K562 (cell line): ENCODE data around the gene RNF41. TPM values are rescaled to one million over a fixed set of nuclear protein-coding genes. Genes with fewer than 3 reads are reported as not detected.

Source experiments
- ARNT ChIP-seq, 2 experiments: fragments of 450-650 bp; IDR thresholded peaks; 2 replicates each; pipeline ENCODE4 v1.6.1; 2016; ENCODE audit warnings: mild to moderate bottlenecking in 1 of 2
- ATF1 ChIP-seq, 2 experiments: fragments of 450-650 bp in 1 of 2; IDR thresholded peaks; 2 replicates each; pipeline ENCODE4 v1.6.1; 2016; ENCODE audit warnings: missing compliant biosample characterization in 1 of 2, missing genetic modification characterization in 1 of 2
- MYNN ChIP-seq, 2 experiments: sonication (generic); formaldehyde crosslinking in 1 of 2; IDR thresholded peaks; 2 replicates each; pipeline versions ENCODE4 v1.5.0 to v1.6.1; 2016 to 2020; ENCODE audit warnings: antibody characterized with exemption in 1 of 2, missing genetic modification reagents in 1 of 2
- PHF20 ChIP-seq: fragments of 450-650 bp; IDR thresholded peaks from 2 replicates; pipeline ENCODE4 v1.6.1; 2018; ENCODE audit not compliant: partially characterized antibody
- TGIF2 ChIP-seq: sonication (generic); formaldehyde crosslinking; IDR thresholded peaks from 2 replicates; pipeline ENCODE4 v1.8.1; 2022; ENCODE audit warnings: mild to moderate bottlenecking, missing genetic modification reagents, moderate library complexity
- ZBED1 ChIP-seq: IDR thresholded peaks from 2 replicates; pipeline ENCODE4 v1.6.1; 2014
- ZNF232 ChIP-seq: sonication (generic); formaldehyde crosslinking; IDR thresholded peaks from 2 replicates; pipeline ENCODE4 v1.8.0; 2022; ENCODE audit warnings: mild to moderate bottlenecking, missing genetic modification reagents
- polyA plus RNA-seq, 8 experiments: library from polyadenylated mRNA; depleted of rRNA in 4 of 8; stranded (reverse) in 5 of 8; unstranded in 3 of 8; fragments of >200 nt; fragmentation: Nextera tagmentation in 2 of 8; fragmentation: Illumina TruSeq in 1 of 8; extraction: Ambion mirVana in 2 of 8; extraction: Trizol in 1 of 8; gene quantifications; 2 replicates each; pipeline versions ENCODE4 v1.2.1 to v1.2.3, GENCODE V29; 2011 to 2014; ENCODE audit warnings: inconsistent platforms in 1 of 8, missing spikeins in 1 of 8
- total RNA-seq, 7 experiments: library from RNA; depleted of rRNA in 6 of 7; stranded (reverse); fragments of >200 nt in 6 of 7; fragmentation: Illumina TruSeq in 2 of 7; extraction: Trizol in 2 of 7; gene quantifications; 2 replicates each; pipeline versions ENCODE4 v1.2.1 to v1.2.3, GENCODE V29; 2011 to 2021; ENCODE audit warnings: low replicate concordance in 1 of 7
- TF ChIP-seq, protein P1 (sequence below): sonication (generic); formaldehyde crosslinking; IDR thresholded peaks from 2 replicates; pipeline ENCODE4 v1.8.0; 2022; ENCODE audit warnings: mild to moderate bottlenecking, missing genetic modification reagents
- TF ChIP-seq, protein P2 (sequence below): fragments of 200-800 bp; sonication (Bioruptor generic); IDR thresholded peaks from 2 replicates; pipeline ENCODE4 v1.6.1; 2017; ENCODE audit warnings: missing genetic modification characterization, missing compliant biosample characterization
- TF ChIP-seq, protein P3 (sequence below): sonication (generic); IDR thresholded peaks from 2 replicates; pipeline ENCODE4 v1.6.1; 2016

The RNF41 gene
- total and polyA plus RNA-seq, 9 of the 15 experiments (the other 6 are each of a cell fraction or from before 2014, with no cell fraction given) = 28.2 to 46.8 (median 33.8) TPM

DNA sequence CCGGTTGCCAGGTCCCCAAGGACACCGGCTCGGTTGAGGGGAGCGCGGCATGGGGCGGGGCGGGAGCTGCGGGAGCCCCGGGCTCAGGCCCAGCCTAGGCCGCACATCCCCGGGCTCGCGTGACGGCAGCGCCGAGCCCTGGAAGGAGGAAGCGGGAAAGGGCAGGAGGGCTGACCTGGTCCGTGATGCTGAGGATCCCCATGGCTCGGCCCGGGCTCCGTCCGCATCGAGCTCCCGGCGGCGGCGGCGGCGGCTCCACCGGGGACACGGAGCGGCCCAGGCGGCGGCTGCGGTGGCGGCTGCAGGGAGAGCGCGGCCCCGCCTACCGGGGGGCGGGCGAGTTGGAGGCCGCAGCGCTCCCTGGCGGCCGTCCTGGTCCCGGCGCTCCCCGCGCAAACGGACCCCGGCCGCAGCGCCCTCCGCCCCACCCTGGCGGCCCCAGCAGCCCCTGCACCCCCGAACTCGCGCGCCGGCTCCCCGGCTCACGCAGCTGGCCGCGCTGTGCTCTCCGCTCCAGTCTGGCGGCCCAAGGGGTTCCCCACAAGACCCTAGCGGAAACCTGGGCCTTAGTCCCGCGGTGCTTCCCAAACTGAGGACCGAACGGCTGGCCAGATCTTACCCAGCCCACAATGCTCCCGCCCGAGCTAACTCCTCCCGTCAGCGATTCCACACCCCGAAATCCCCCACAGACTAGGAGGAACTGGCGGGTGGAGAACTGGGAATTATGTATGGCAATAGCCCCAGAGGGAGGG, 36.5 kb upstream of the RNF41 start, which contains the start of gene ANKRD52 (continued):
- TF ChIP-seq, protein P1, sequence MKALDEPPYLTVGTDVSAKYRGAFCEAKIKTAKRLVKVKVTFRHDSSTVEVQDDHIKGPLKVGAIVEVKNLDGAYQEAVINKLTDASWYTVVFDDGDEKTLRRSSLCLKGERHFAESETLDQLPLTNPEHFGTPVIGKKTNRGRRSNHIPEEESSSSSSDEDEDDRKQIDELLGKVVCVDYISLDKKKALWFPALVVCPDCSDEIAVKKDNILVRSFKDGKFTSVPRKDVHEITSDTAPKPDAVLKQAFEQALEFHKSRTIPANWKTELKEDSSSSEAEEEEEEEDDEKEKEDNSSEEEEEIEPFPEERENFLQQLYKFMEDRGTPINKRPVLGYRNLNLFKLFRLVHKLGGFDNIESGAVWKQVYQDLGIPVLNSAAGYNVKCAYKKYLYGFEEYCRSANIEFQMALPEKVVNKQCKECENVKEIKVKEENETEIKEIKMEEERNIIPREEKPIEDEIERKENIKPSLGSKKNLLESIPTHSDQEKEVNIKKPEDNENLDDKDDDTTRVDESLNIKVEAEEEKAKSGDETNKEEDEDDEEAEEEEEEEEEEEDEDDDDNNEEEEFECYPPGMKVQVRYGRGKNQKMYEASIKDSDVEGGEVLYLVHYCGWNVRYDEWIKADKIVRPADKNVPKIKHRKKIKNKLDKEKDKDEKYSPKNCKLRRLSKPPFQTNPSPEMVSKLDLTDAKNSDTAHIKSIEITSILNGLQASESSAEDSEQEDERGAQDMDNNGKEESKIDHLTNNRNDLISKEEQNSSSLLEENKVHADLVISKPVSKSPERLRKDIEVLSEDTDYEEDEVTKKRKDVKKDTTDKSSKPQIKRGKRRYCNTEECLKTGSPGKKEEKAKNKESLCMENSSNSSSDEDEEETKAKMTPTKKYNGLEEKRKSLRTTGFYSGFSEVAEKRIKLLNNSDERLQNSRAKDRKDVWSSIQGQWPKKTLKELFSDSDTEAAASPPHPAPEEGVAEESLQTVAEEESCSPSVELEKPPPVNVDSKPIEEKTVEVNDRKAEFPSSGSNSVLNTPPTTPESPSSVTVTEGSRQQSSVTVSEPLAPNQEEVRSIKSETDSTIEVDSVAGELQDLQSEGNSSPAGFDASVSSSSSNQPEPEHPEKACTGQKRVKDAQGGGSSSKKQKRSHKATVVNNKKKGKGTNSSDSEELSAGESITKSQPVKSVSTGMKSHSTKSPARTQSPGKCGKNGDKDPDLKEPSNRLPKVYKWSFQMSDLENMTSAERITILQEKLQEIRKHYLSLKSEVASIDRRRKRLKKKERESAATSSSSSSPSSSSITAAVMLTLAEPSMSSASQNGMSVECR = peak; percentile 92
- TF ChIP-seq ZBED1 = 0 out of 2 replicates have a peak, but pooled peaks have one; percentile 53
- 0 out of 2 replicates have a peak, but pooled peaks have one; percentile 42 for TF ChIP-seq ATF1 (CRISPR knock-in tag; IDR thresholded peaks at IDR 0.05)
- peak; percentile 12; the same call in 1 of the 2 replicates for TF ChIP-seq ATF1 (tag; IDR thresholded peaks at IDR 0.05)
- TF ChIP-seq MYNN (IDR thresholded peaks at IDR 0.05) = no peak
- TF ChIP-seq MYNN (CRISPR knock-in tag; IDR thresholded peaks at IDR 0.05) = 0 out of 2 replicates have a peak, but pooled peaks have one; percentile 28
- TF ChIP-seq ZNF232 = 0 out of 2 replicates have a peak, but pooled peaks have one; percentile 10
- TF ChIP-seq ARNT (IDR thresholded peaks at IDR 0.05) = no peak
- TF ChIP-seq, protein P2, sequence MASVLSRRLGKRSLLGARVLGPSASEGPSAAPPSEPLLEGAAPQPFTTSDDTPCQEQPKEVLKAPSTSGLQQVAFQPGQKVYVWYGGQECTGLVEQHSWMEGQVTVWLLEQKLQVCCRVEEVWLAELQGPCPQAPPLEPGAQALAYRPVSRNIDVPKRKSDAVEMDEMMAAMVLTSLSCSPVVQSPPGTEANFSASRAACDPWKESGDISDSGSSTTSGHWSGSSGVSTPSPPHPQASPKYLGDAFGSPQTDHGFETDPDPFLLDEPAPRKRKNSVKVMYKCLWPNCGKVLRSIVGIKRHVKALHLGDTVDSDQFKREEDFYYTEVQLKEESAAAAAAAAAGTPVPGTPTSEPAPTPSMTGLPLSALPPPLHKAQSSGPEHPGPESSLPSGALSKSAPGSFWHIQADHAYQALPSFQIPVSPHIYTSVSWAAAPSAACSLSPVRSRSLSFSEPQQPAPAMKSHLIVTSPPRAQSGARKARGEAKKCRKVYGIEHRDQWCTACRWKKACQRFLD (CRISPR knock-in tag) = peak; percentile 60; the same call in 1 of the 2 replicates
- peak; percentile 76 for TF ChIP-seq PHF20
- 0 out of 2 replicates have a peak, but pooled peaks have one; percentile 56 for TF ChIP-seq TGIF2 (CRISPR knock-in tag)
- TF ChIP-seq, protein P3, sequence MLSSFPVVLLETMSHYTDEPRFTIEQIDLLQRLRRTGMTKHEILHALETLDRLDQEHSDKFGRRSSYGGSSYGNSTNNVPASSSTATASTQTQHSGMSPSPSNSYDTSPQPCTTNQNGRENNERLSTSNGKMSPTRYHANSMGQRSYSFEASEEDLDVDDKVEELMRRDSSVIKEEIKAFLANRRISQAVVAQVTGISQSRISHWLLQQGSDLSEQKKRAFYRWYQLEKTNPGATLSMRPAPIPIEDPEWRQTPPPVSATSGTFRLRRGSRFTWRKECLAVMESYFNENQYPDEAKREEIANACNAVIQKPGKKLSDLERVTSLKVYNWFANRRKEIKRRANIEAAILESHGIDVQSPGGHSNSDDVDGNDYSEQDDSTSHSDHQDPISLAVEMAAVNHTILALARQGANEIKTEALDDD = no peak
